Placental epithelial cell (primary cell): ENCODE measurements around the gene PGAP6. TPM values are rescaled to one million over a fixed set of nuclear protein-coding genes. Genes with fewer than 3 reads are reported as not detected.

Experiments
- total RNA-seq: library from RNA; depleted of rRNA; stranded (reverse); fragments of >200 nt; gene quantifications from 2 replicates; pipeline ENCODE4 v1.2.3, GENCODE V29; 2012

PGAP6 gene
- total RNA-seq, result 38.1 and 67.2 TPM in 2 replicates

GRCh38 chr16:381789-382717, at the start of gene PGAP6:
Gene PGAP6, minus strand, starts transcription at chr16:381978. Its CDS starts 157 bp downstream, at chr16:381821.

GRCh38 chr16:425082-425718, 43.4 kb upstream of the PGAP6 start, which contains the start of gene RAB11FIP3:
Gene RAB11FIP3, plus strand, starts transcription at chr16:425649. Its CDS starts 358 bp downstream, at chr16:426007.

GRCh38 chr16:401468-402348, 19.9 kb upstream of the PGAP6 start, which contains the start of gene DECR2:
Gene DECR2, plus strand, starts transcription at chr16:401885. Its CDS starts 79 bp downstream, at chr16:401964.

GRCh38 chr16:397135-397661, 15.4 kb upstream of the PGAP6 start, which contains the start of gene NME4:
Gene NME4, plus strand, starts transcription at chr16:397199. Its CDS starts 24 bp downstream, at chr16:397223.

GRCh38 chr16:370443-370842, 11.3 kb downstream of the PGAP6 start, which contains the start of gene MRPL28:
Gene MRPL28, minus strand, starts transcription at chr16:370538. Its CDS starts 320 bp downstream, at chr16:370218.

GRCh38 chr16:352547-353403, 29.0 kb downstream of the PGAP6 start, which contains the start of gene AXIN1:
Gene AXIN1, minus strand, starts transcription at chr16:352723. Its CDS starts 5,698 bp downstream, at chr16:347025.

Other genes with a start within 250 kb of the PGAP6 start
- gene NPRL3, start 243.3 kb downstream of the PGAP6 start, total RNA-seq, result 10.5 and 14.1 TPM in 2 replicates
- not detected in 2 replicates for gene HBZ, start 229.3 kb downstream of the PGAP6 start, total RNA-seq
- not detected in 2 replicates for gene HBM, start 216.0 kb downstream of the PGAP6 start, total RNA-seq
- gene HBA2, start 209.1 kb downstream of the PGAP6 start, total RNA-seq, result not detected in 2 replicates
- not detected in 2 replicates for gene HBA1, start 205.3 kb downstream of the PGAP6 start, total RNA-seq
- gene HBQ1, start 201.5 kb downstream of the PGAP6 start, total RNA-seq, result not detected in 2 replicates
- 35.5 and 52.6 TPM in 2 replicates for gene LUC7L, start 152.5 kb downstream of the PGAP6 start, total RNA-seq
- gene FAM234A, start 147.2 kb downstream of the PGAP6 start, total RNA-seq, result 59.7 and 67.1 TPM in 2 replicates
- not detected in 2 replicates for gene RGS11, start 106.0 kb downstream of the PGAP6 start, total RNA-seq
- not detected in 2 replicates for gene ARHGDIG, start 101.4 kb downstream of the PGAP6 start, total RNA-seq
- not detected in 2 replicates for gene PDIA2, start 98.8 kb downstream of the PGAP6 start, total RNA-seq
- gene AXIN1, start 29.3 kb downstream of the PGAP6 start, total RNA-seq, result 20.9 and 28.7 TPM in 2 replicates
- gene MRPL28, start 11.4 kb downstream of the PGAP6 start, total RNA-seq, result 45.5 and 89.7 TPM in 2 replicates
- gene NME4, start 15.2 kb upstream of the PGAP6 start, total RNA-seq, result 109 and 129 TPM in 2 replicates
- 9.0 and 14.5 TPM in 2 replicates for gene DECR2, start 19.9 kb upstream of the PGAP6 start, total RNA-seq
- gene RAB11FIP3, start 43.7 kb upstream of the PGAP6 start, total RNA-seq, result 13.4 and 21.2 TPM in 2 replicates
- gene CAPN15, start 145.7 kb upstream of the PGAP6 start, total RNA-seq, result 25.1 and 42.8 TPM in 2 replicates
- gene PRR35, start 178.4 kb upstream of the PGAP6 start, total RNA-seq, result 0.11 and 0.39 TPM in 2 replicates
- gene NHLRC4, start 185.0 kb upstream of the PGAP6 start, total RNA-seq, result 0.33 and 0.39 TPM in 2 replicates
- gene PIGQ, start 188.0 kb upstream of the PGAP6 start, total RNA-seq, result 27.2 and 36.5 TPM in 2 replicates
- gene RAB40C, start 208.1 kb upstream of the PGAP6 start, total RNA-seq, result 13.7 and 19.0 TPM in 2 replicates
- under 0.01 and 0.33 TPM in 2 replicates for gene WFIKKN1, start 249.0 kb upstream of the PGAP6 start, total RNA-seq